Measurements from ENCODE around the gene AK3. TPM values are rescaled to one million over a fixed set of nuclear protein-coding genes. Genes with fewer than 3 reads are reported as not detected.

Gene AK3
- total and polyA plus RNA-seq, 2 of the 8 experiments (the other 6 are each of a cell fraction or from before 2014, with no cell fraction given) = 8.9 to 30.0 TPM

DNA sequence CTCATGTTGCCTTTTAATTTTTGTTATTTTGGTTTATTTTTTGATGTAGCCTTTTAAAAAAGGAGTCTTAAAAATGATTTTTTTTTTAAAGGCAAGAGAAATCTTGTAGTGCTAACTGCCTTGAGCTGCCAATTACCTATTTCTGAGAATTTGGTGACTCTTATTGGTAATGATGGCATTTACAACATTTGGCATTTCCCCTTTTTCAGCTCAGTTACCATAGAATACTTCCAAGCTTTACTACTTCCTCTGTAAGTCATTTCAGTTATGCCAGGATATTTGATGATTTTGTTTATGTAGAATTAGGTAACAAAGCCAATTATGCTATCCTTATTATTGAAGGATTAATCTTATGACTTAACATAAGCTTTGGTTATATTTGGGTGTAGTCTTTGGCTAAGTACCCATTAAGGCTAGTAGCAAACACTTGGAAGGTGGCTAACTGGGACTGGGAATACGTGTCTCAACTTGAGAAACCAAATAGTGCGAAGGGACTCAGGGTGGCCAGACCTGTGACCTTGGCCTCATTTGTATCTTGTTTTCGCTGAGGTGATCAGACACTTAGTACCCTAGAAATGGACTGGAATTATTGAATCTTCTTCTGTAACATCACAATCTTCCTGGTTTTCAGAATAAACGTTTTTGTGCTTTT is 33.9 kb downstream of the AK3 start:
- H2AFZ ChIP-seq (ENCODE audit: low read length) = no peak overlapping the region
- no peak overlapping the region for H2BK15ac ChIP-seq (ENCODE audit: low read length)
- 91% methylated on average over 4 of the region's 4 CpGs; no CpG with 5 or more reads in 1 of the 2 experiments for WGBS, 2 experiments (ENCODE audit: extremely low coverage in 1 of 2, insufficient coverage in 1 of 2, insufficient read length in 1 of 2, insufficient replicate concordance in 2 of 2, low coverage in 1 of 2, low lambda C conversion rate in 2 of 2, missing lambda C conversion rate in 1 of 2)
- peaks cover 3 to 14% (median 4%) of the 10 kb centered on the region in 4 experiments; a peak in 3 of 8 replicates for H3K36me3 ChIP-seq (ENCODE audit: control insufficient read depth in 2 of 4, insufficient read depth in 4 of 4, low read length in 3 of 4)
- no peaks in the 10 kb centered on the region for H3K23me2 ChIP-seq (ENCODE audit: low read depth, low read length)
- no peak overlapping the region for H3K4me3 ChIP-seq (ENCODE audit: extremely low read depth in 1 of 4, insufficient read depth in 2 of 4, low read depth in 3 of 4, low read length in 4 of 4)
- no peaks in the 10 kb centered on the region for H3K79me1 ChIP-seq (ENCODE audit: low read depth, low read length)
- no peak overlapping the region for H3K23ac ChIP-seq (ENCODE audit: insufficient read length)
- H3K79me2 ChIP-seq (ENCODE audit: control insufficient read depth in 1 of 2, insufficient read depth in 2 of 2, low read length in 2 of 2) = no peaks in the 10 kb centered on the region
- no peak overlapping the region for H4K91ac ChIP-seq (replicated peaks; ENCODE audit: insufficient read length, low read length)
- H3K18ac ChIP-seq (ENCODE audit: extremely low read depth, low read length) = no peak overlapping the region
- no peak overlapping the region for H2AK5ac ChIP-seq (ENCODE audit: low read depth, low read length)
- no peak overlapping the region for H3K4me2 ChIP-seq (ENCODE audit: insufficient read depth in 1 of 2, low read depth in 2 of 2, low read length in 2 of 2)
- no peak for FAIRE-seq
- H2BK120ac ChIP-seq (replicated peaks; ENCODE audit: low read depth, low read length) = no peak overlapping the region
- no peak overlapping the region for H4K5ac ChIP-seq (ENCODE audit: insufficient read length, low read depth, low read length)
- H2BK20ac ChIP-seq (ENCODE audit: low read length) = no peak overlapping the region
- no peak overlapping the region for H3K9ac ChIP-seq (replicated peaks in 1 of 4; ENCODE audit: extremely low read depth in 1 of 4, low read depth in 3 of 4, low read length in 3 of 4)
- no peak overlapping the region for H3K4ac ChIP-seq (replicated peaks; ENCODE audit: insufficient read length, low read depth, low read length)
- no peaks in the 10 kb centered on the region for H4K20me1 ChIP-seq (replicated peaks in 1 of 2; ENCODE audit: control insufficient read depth in 1 of 2, insufficient read depth in 2 of 2, low read length in 2 of 2)
- H4K8ac ChIP-seq (ENCODE audit: extremely low read depth, insufficient read depth, low read length) = no peak overlapping the region
- no peaks in the 10 kb centered on the region for H3K9me3 ChIP-seq (ENCODE audit: insufficient read depth in 2 of 2, low read depth in 1 of 2, low read length in 1 of 2)
- CTCF ChIA-PET (ENCODE audit: partially characterized antibody) = interaction anchor here (0.6 to 0.7 kb wide), 2 partner anchors 14 to 217 kb away, joined by 3 read pairs; partner anchors contain the start of gene SLC1A1
- no peak overlapping the region for H2BK5ac ChIP-seq (ENCODE audit: low read depth, low read length)
- POLR2A ChIA-PET (ENCODE audit: partially characterized antibody) = interaction anchor here (0.9 kb wide), 1 partner anchor 31 kb away, joined by 3 read pairs; no protein-coding TSS in a partner anchor
- H3K27me3 ChIP-seq (replicated peaks in 1 of 4; ENCODE audit: control insufficient read depth in 3 of 4, extremely low read depth in 1 of 4, insufficient read depth in 3 of 4, low read length in 3 of 4) = no peaks in the 10 kb centered on the region
- H3K27ac ChIP-seq (ENCODE audit: low read depth, low read length) = no peak overlapping the region
- no peak for DNase-seq (ENCODE audit: low read depth in 1 of 2, low spot score in 2 of 2)
- no peak overlapping the region for H3K14ac ChIP-seq (ENCODE audit: insufficient read length)
- no peak overlapping the region for H2BK12ac ChIP-seq (ENCODE audit: low read depth, low read length)
- H3K56ac ChIP-seq (replicated peaks; ENCODE audit: insufficient read length, low read depth, low read length) = no peak overlapping the region
- no peaks in the 10 kb centered on the region for H3K4me1 ChIP-seq (replicated peaks in 1 of 4; ENCODE audit: control insufficient read depth in 3 of 4, insufficient read depth in 4 of 4, low read length in 3 of 4)
- TF ChIP-seq CEBPB (IDR thresholded peaks at IDR 0.05; ENCODE audit: low read depth, low read length) (no peak), SAP30 (IDR thresholded peaks at IDR 0.05; ENCODE audit: insufficient read depth, insufficient replicate concordance, low read length) (no peak), SIX5 (IDR thresholded peaks at IDR 0.05; ENCODE audit: low read depth, low read length) (no peak), KDM5A (IDR thresholded peaks at IDR 0.05; ENCODE audit: low read length) (no peak), RNF2 (IDR thresholded peaks at IDR 0.05; ENCODE audit: borderline replicate concordance, low read depth, low read length, missing control alignments, poor library complexity, severe bottlenecking) (no peak), USF2 (IDR thresholded peaks at IDR 0.05; ENCODE audit: low read length) (no peak), RAD21 (IDR thresholded peaks at IDR 0.05 in 1 of 2, conservative IDR thresholded peaks at IDR 0.05 in 1 of 2; ENCODE audit: low read depth in 2 of 2, low read length in 2 of 2) (no peak), TBP (IDR thresholded peaks at IDR 0.05; ENCODE audit: low read depth, low read length) (no peak), TAF1 (IDR thresholded peaks at IDR 0.05; ENCODE audit: low read depth, low read length) (no peak), CBX5 (IDR thresholded peaks at IDR 0.05; ENCODE audit: low read depth, low read length) (no peak), NRF1 (IDR thresholded peaks at IDR 0.05; ENCODE audit: low read depth, low read length) (no peak), BCL11A (IDR thresholded peaks at IDR 0.05; ENCODE audit: low read depth in 2 of 2, low read length in 2 of 2) (no peak)

All from H1 (cell line).